Endothelial cell of hepatic sinusoid (primary cell): Measurements from ENCODE around the gene BABAM2.

Experiments used
- in situ Hi-C: cut with HindIII; loops from 2 replicates; pipeline ENCODE4 v1.10.0; 2017; ENCODE audit warnings: low sequenced_read_pairs

Gene BABAM2

GRCh38 chr2:28378679-28379584 is 488.4 kb downstream of the BABAM2 start:
- in situ Hi-C loops, result no loop called here

DNA sequence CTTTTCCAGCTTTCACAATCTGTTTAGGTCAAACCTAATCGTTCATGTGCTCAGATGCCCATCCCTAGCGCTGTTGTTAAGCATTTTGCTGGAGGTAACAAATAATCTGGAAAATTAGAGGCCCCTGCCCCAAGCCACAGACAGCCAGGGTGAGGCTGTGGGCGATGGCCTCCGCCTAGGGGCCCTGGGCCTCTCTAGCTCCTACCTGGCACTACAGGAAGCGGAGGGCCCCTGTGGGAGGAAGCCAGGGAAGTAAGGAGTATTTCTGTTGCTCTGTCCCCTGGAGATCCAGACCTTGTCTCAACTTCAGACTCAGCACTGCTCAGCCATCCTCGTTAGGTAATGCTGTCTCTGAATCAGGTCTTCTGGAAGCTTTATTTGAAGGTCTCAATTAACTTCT is 489.7 kb downstream of the BABAM2 start:
- in situ Hi-C loops, result no loop called here

GRCh38 chr2:28381225-28382180 is 491.0 kb downstream of the BABAM2 start:
- in situ Hi-C loops, result no loop called here

DNA sequence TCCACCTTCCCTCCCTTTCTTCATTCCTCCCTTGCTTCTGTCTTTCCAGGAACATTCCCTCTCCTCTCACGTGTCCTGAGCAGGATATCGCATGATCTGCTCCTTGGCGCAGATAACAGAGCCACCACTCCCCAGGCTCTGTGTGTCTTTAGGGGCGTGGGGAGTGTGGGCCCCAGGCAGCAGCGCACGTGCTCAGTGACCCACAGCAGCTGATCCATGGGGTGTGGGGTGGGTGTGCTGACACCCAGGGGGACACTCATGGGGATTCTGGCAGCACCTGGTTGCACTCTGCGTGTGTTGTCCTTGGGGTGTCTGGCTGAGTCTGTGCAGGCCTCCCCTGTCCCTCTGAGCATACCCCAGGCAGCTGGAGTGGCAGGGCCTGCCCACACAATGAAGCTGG is 492.2 kb downstream of the BABAM2 start:
- in situ Hi-C loops, result no loop called here

DNA sequence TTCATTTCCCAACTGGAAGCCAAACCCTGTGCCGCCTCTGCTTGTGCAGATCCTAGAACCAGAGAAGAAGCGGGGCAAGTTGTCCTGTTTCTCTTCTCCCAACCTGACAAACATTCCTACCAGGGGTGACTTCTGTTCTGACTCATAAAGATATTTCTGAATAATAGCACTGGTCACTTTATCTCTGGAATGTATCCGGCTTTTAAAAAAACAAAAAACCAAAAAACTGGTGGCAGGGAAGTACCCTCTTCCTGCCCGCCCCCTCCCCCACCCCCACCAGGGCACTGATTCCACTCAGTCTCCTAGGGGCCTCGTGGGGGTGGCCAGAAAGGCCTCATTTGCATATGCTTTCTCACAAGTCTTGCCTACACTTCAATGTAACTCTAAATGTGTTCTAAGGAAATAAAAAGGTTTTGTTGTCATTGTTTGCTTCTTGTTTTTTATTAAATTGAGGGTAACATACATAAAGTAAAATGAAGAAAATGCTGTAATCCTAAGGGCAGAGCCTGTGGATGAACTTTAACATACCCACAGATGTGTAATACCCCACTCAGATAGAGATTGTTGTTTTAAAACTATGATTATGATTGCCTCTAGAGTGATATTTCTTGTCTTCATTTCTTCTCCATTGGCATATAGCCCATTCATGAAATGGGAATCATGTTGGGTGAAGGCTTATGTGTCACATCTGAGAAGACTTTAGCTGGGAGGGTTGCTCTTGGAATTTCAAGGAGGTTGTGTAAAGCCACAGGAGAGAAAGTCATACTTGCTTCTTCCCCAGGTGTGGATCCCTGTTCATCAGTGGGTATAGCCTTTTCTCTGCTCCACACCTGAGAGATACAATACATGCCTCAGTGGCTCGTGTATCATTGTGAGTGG is 496.8 kb downstream of the BABAM2 start:
- in situ Hi-C loops, result no loop called here
